GM19463 (cell line): ENCODE results near the gene MRPL52.

Source experiments
- ATAC-seq: cut with Tn5 transposase; IDR thresholded peaks from one replicate; pipeline ENCODE4 v1.9.1; 2021; ENCODE audit warnings: mild to moderate bottlenecking, moderate library complexity; ENCODE audit not compliant: unreplicated experiment

Gene MRPL52

DNA sequence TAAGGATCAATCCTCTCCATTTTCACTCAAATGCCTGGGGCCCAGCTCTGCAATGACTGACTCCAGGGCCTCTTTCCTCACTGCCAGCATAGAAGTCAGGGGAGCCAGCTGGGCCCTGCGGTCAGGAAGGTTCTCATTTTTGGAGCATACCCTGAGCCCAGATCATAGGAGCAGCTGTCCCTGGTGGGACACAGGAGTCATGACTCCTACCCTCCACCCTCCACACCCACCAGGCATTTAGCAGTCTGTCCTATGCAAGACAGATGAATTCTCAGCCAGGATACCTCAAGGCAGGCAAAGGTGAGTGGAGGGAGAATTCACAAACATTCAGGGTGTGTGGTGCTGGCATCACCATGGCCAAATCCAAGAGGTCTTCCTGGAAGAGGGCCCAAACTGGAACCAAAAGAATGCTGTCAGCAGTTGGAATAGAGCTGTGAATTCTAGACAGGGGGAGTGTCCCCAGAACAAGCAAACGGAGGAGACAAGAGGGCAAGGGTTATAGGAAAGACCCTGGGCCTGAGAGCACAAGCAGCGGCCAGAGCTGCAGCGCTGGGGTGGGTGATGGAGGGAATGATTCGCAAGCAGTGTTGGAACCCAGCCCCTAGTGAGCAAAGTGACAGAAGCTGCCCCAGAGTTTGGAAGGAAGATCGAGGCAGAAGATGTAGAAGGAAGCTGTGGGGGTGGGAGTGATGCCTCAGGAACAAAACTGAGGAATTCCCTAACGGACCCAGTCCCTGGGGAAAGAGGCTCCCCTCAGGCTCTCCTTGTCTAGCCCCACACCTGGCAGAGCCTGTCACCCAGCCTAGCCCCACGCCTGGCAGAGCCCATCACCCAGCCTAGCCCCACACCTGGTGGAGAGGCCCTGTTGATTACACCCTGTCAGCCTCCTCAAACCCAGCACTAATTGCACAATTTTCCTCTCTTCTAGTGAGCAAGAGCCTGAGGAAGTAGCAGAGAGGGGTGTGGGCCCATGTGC is 48.9 kb downstream of the MRPL52 start:
- ATAC-seq: no peak

DNA sequence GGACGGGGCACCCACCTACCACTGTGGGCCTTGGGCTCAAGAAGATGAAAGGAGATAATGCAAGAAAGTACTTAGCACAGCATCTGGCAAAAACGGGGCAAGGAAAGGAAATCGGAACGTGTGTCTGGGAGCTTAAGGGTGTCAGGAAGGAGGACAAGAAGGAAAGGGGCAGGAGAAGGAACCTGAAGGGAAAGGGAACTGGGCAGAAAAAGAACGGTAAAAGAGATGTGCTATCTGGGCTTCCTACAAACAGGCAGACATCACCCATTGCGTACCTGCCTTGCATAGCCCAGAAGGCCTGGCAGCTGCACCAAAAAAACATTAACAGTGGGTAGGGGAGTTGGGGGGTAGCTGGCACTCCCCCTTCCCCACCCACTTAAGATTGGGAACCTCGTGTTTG is 52.4 kb downstream of the MRPL52 start:
- no peak for ATAC-seq

DNA sequence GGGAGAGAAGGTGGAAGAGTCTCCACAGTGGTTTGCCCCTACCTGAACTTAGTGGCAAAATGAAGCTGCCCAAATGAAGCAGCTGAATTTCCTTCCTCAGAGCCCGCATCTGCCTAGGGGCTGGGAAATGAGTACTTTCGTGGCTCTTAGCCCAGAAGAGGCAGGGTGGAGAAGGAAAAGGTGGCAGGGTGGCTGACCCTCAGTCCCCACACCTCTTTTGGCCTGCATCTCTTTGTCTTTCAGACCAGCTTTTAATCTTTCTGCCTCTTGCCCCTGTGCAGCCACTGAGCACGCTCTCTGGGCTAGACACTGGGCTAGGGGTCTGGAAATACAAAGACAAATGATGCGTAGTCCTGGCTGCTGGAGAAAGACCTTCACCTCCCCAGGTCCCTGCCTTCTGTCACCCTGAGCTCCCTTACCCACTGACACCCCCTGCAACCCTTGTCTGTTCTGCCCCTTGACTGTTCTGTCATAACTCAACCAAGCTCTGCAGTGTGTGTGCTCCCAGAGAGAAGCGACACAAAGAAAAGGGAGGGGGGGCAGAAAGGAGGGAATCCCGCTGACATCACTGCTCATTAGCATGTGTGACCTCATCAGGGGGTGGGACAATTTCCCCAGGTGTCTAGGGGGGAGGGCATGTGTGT is 53.0 kb downstream of the MRPL52 start:
- ATAC-seq: no peak

DNA sequence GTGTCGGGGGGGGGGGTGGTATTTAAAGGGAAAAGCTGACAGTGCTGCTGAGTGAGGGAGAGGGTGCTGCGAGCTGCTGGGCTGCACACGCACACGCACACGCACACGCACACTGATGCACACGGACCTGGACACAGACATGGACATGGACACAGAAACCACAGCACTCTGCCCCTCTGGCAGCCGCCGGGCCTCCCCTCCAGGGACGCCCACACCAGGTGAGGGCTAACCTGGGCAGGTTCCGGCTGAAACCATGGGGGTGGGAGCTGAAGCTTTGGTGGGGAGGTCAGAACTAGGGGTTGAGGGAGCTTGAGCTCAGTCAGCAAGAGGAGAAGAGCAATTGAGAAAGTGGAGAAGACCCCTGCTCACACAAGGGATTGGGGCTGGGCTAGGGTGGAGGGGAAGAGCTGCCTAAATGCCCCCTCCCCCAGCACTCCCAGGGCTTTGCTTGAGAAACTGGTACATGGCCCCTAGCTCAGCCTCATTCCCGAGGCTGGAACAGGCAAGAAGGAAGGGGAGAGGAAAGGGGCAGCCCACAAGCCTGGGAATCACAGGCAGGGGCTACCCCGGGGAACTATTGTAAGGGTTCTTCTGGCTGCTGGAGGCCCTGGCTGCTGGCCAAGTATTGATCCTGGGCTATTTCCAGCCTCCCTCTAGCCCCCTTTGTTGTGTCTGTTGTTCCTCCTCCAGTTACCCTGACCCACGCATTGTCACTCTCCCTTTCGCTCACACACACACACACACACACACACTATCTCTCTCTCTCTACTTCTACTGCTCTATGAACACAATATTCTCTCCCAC is 53.7 kb downstream of the MRPL52 start, which contains the start of gene REM2:
REM2 (plus strand) TSS at position 50 of the 804 bp plus-strand sequence; CDS start at position 116, 66 bp downstream.
- no peak for ATAC-seq

DNA sequence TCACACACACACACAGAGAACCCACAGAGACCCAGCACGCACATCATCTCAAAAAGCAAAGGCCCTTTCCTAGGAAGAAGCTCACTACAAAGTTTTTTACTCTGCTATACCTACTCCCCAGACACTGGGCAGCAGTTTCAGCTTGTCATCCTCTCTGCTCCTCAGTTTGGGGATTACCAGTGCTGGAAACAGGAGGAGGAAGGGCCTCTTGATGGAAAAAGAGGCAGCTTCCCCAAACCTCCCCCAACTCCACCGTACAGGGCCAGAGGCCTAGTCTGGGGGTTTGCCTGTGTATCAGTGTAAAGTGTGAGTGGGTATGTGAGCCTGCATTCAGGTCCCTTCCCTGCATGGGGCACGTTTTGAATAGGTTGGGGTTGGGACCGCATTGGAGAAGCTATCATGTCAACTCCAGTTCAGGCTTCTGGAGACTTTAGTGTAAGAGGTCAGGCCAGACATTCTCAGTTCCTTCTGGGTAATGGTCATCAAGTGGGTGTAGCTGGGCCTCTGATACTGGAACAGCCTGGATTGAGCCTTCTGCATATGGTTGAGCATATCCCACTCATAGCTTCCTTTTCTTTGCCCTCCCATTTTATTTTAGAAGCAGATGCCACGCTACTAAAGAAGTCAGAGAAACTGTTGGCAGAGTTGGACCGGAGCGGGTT is 54.5 kb downstream of the MRPL52 start:
- no peak for ATAC-seq
